ENCODE results near the gene UGT1A8.

Gene UGT1A8

GRCh38 chr2:233772153-233772552, 154.7 kb downstream of the UGT1A8 start:
- no peak for DNase-seq

DNA sequence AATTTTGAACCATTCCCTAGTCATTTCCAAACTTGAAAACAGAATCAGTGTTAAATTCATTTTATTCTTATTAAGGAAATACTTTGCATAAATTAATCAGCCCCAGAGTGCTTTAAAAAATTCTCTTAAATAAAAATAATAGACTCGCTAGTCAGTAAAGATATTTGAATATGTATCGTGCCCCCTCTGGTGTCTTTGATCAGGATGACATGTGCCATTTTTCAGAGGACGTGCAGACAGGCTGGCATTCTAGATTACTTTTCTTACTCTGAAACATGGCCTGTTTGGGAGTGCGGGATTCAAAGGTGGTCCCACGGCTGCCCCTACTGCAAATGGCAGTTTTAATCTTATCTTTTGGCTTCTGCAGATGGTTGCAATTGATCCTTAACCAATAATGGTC, 155.2 kb downstream of the UGT1A8 start:
- no peak for DNase-seq

DNA sequence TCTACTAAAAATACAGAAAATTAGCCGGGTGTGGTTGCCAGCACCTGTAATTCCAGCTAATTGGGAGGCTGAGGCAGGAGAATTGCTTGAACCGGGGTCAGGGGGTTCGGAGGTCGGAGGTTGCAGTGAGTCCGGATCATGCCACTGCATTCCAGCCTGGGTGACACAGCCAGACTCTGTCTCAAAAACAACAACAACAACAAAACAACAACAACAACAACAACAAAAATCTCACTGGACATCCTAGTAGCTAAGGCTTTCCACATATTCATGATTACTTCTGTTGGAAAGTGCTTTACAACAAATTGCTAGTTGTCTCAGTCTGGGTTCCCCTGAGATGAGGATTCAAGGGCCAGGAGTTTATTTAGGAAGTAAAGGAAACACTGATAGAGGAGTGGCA, 156.4 kb downstream of the UGT1A8 start:
- no peak for DNase-seq

DNA sequence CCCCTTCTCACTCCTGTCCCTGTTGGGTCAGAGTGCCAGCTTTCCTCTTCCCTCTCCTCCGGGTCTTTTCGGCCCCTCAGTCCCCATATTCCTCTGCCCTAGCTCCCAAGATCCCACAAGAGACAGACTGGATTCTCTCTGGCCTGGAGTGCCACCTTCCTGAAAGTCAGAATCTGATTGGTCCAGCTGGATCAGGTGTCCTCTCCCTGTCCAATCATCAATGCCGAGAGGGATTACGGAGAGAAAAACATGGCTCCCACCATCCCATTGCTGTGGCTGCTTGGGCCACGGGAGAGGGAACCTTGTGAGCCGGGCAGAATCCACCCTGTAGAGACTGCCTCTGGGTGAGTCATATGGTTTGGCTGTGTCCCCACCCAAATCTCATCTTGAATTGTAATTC, 158.0 kb downstream of the UGT1A8 start:
- DNase-seq: no peak

GRCh38 chr2:233778030-233778429, 160.6 kb downstream of the UGT1A8 start, which contains the start of gene MROH2A:
Gene MROH2A (plus strand): TSS chr2:233778330. CDS start chr2:233779359, 1,029 bp downstream.
- DNase-seq: no peak

- DNase-seq: no peak
Observed at GRCh38 chr2:233779722-233780121, 162.3 kb downstream of the UGT1A8 start.

DNA sequence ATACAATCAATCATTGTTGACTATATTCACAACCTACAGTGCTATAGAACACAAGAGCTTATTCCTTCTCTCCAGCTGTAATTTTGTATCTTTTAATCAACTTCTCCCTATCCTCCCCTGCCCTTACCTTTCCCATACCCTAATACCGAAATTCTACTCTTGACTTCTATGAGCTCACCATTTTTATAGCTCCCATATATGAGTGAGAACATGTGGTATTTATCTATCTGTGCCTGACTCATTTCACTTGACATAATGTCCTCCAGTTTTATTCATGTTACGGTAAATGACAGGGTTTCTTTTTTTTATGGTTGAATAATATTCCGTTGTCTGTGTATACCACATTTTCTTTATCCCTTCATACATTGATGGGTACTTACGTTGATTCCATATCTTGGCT, 163.3 kb downstream of the UGT1A8 start:
- DNase-seq: no peak

DNA sequence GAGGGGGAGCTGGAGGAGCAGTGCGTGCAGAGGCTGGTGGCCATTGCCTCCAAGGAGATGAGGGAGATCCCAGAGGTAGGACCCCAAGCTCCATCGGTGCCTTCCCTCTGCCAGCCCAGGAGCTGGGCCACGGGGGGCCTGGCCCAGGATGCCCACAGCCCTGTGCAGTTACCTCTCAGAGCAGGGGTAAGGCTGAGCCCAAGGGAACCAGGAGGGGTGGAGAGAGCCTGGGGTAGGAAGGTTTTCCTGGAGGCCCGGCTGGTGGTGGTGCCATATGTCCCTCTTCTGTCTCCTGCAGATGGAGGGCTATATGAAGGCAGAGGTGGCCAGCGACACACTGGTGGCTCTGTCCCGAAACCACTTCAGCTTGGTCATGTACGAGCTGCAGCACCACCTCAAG, 172.1 kb downstream of the UGT1A8 start:
- no peak for DNase-seq

- no peak for DNase-seq
Observed at GRCh38 chr2:233791151-233791882, 173.9 kb downstream of the UGT1A8 start.

DNA sequence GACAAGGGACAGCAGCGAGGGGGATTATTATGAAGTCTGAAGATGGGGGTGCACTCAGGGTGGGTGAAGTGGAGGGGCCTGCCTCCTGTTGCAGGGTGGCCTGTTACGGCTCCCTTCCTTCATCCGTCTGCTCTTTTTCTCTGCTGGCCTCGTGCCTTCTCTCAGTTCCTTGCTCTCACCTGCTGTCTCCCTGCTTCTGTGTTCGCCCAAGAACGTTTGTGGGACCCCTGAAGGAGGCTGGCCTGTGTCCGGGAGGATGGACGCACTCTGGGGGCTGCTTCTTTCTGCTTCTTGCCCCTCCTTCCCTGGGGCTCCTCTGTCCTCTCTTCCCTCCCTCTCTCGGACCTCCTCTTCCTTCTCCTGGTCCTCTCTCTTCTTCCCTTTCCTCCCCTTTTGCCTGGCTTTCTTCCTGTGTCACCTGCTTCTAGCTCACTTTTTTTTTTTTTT, 174.5 kb downstream of the UGT1A8 start:
- no peak for DNase-seq

DNA sequence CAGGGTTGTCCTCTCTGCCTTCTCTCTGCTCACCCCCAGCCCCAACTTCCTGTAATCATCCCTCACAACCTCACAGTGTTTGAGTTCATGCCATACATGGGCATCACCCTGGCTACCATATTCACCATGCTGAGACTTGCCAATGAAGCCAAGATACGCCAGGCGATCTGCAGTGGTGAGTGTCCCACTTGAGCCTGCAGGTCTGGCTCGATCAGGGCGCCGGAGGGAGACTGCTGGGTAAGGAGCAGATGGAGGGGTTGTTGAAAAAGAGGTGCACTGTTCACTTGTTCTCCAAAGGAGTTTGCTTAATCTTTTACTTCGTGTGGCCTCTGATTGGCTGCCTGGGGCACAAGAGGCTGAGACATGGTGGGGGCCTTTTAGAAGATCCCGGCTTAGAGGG, 175.3 kb downstream of the UGT1A8 start:
- no peak for DNase-seq

GRCh38 chr2:233793465-233794127, 176.2 kb downstream of the UGT1A8 start:
- DNase-seq: no peak

GRCh38 chr2:233794128-233794658, 176.8 kb downstream of the UGT1A8 start:
- no peak for DNase-seq

DNA sequence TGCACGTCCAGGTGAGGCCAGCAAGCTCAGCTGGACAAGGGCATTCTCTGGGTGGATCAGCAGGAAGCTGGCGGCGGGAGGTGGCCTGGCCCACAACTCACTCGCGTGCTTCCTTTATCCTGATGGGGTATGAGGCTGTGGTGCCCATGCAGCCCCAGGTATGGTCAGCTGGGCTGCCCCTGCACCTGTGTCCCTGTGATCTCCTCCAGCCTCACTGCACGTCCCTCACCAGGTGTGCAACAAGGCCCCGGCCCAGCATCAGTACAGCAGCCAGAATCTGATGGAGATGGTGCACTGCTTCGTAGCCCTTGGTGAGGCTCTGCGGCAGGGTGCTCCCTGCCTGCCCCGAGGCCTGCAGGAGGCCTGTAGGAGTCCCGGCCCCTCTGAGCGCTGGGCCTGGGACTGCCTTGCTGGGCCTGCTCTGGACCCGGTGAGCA, 178.3 kb downstream of the UGT1A8 start:
- no peak for DNase-seq

- DNase-seq: no peak
Observed at GRCh38 chr2:233796254-233796653, 178.8 kb downstream of the UGT1A8 start.

GRCh38 chr2:233798335-233799086, 181.1 kb downstream of the UGT1A8 start:
- no peak for DNase-seq

DNA sequence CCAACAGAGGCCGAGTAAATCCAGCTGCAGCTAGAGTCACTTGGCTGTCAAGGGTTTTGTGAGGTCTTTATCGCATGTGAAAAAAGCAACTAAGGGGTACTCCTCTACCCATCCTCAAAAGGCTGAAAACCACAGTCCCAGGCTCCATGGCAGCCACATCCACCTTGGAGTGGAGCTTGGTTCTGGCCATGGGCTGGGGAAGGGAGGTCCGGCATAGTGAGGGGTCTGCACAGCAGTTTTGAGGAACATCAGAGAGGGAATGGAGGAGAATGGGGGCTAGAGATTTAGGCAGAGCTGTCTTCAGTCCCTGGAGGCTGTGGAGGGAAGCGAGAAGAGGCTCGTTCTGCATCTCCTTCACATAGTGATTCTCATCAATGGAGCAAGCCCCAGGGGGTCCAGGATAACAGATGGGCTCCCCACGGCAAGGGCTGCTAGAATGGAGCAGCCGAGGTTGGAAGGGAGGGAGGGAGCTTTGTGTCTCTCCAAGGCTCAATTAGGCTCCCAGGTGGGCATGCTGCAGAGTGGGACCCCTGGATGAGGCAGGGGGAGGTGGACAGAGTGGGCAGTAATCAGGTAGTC, 181.7 kb downstream of the UGT1A8 start:
- DNase-seq: no peak

GRCh38 chr2:233799716-233800115, 182.3 kb downstream of the UGT1A8 start:
- DNase-seq: no peak

DNA sequence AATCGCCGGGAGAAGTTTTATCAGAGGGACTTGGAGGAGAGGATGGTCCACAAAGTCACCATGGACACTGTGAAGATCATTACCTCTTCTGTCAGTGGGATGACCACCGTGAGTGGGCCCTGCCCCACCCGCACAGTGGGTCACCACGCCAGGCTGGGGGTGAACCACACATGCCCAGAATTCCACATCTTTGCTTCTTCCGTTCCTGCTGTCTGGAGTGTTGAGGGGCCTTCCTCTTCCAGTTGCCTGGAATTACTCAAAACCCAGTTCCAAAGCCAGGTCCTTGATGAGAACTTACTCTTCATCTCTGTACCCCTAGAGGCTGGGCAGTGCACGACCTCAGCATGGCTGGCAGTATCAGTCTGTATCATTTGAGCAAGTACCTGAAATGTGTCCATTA, 182.8 kb downstream of the UGT1A8 start:
- DNase-seq: no peak

DNA sequence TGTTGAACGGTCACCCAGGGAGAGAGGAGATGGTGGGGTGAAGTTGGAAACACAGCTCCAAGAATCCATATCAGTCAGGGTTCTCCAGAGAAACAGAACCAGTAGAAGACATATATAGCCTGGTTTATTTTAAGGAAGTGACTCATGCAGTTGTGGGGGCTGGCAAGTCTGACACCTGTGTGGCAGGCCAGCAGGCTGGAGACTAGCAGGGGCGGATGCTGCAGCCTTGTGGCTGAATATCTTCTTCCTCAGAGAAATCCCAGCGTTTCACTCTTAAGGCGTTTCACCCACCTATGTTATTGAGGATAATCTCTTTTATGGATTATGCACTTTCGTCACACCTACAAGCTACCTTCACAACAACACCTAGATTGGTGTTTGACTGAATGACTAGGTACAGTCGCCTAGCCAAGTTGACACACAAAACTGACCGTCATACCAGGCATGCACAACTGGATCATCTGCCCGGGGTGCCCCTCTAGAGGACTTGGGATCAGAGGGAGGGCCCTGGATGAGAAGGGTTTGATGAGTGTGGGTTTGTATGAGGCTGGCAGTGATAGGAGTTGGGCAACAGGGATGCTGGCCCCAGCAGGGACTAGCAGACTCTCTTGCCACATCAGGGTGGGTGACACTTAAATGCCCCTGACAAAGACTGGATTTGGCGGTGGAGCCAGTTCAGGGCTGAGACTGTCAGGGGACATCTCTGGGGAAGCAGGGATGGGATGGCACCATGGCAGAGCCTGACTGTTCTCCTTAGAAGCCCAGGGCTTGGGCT, 184.1 kb downstream of the UGT1A8 start:
- no peak for DNase-seq

- no peak for DNase-seq
Observed at GRCh38 chr2:233802132-233802815, 184.8 kb downstream of the UGT1A8 start.
